ENCODE measurements around the gene ALDH3B2.
"Not testable (repeated sequence)": the region's sequence is repeated elsewhere in the genome, so short reads cannot be mapped to it uniquely, and the experiment has no call there.

ALDH3B2 gene

DNA sequence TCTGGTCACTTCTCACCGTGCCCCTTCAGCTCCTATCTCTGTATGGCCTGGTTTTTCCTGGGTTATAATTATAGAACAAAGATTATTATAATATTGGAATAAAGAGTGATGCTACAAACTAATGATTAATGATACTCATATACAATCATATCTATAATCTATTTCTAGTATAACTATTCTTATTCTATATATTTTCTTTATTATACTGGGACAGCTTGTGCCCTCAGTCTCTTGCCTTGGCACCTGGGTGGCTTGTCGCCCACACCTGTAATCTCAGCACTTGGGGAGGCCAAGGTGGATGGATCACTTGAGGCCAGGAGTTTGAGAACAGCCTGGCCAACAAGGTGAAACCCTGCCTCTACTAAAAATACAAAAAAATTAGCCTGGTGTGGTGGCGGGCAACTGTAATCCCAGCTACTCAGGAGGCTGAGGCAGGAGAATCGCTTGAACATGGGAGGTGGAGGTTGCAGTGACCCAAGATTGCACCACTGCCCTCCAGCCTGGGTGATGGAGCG, 14.7 kb downstream of the ALDH3B2 start:
- not testable (repeated sequence) for DNase-seq

GRCh38 chr11:67657300-67657699, 17.1 kb downstream of the ALDH3B2 start:
- no peak for DNase-seq

DNA sequence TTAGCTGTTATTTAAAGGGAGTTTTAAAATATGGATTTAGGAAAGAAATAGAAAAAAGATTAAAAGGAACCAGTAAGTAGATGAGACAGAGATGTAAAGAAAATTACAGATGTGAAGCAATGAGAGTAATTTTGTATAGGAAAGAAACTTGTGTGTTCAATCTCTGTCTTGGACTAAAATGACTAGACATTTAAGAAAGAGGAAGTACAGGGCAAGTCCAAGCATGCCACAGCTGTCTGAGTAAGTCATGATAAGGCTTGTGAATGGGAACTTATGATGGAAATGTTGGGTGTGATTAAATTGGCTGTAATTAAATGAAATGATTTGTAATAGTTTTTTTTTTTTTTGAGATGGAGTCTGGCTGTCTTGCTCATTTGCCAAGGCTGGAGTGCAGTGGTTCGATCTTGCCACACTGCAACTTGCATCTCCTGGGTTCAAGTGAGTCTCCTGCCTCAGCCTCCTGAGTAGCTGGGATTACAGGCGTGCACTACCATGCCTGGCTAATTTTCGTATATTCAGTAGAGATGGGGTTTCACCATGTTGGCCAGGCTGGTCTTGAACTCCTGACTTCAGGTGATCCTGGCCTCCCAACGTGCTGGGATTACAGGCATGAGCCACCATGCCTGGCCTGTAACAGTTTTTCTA, 18.0 kb downstream of the ALDH3B2 start:
- no peak for DNase-seq

DNA sequence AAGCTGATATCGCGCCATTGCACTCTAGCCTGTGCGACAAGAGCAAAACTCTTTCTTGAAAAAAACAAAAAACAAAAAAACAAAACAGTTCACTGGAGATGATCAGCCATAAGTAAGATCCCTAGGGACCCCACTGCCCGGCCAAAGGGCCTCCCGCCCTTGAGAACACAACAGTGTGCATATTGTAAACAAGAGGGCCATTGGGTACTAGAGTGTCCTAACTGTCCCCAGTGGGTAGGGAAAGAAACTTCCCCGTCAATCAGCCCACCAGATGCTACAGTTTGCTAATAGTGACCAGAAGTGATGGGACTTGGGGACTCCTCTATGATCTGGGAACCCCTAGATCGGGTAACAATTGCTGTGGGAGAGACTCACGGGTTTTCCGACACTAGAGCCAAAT, 20.2 kb downstream of the ALDH3B2 start:
- no peak for DNase-seq

DNA sequence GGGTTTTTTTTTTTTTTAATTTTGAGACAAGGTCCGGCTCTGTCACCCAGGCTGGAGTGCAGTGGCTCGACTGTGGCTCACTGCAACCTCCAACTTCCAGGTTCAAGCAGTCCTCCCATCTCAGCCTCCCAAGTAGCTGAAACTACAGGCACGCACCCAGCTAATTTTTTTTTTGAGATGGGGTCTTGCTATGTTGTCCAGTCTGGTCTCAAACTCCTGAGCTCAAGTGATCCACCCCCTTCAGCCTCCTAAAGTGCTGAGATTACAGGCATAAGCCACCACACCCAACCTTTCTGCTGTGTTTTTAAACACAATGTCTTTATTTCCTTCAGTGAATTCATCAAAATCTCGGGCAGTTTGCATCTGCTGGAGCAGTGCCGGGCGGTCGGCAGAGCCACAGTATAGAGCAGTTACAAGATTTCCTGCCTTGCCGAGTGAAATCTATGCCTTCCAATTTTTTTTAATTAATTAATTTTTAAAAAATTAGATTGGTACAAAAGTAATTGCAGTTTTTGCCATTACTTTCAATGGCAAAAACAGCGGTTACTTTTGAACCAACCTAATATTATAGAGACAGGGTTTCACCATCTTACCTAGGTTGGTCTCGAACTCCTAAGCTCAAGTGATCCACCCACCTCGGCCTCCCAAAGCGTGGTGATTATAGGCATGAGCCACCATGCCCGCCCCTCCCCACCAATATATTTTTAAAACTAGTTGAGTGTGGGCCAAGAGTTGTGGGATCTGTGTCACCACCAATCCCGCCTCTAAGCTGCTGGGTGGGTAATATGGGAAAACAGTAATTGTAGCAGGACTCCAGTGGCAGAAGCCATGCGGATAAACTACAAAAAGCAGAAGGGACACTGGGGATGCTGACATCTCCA, 21.2 kb downstream of the ALDH3B2 start:
- DNase-seq = no peak

DNA sequence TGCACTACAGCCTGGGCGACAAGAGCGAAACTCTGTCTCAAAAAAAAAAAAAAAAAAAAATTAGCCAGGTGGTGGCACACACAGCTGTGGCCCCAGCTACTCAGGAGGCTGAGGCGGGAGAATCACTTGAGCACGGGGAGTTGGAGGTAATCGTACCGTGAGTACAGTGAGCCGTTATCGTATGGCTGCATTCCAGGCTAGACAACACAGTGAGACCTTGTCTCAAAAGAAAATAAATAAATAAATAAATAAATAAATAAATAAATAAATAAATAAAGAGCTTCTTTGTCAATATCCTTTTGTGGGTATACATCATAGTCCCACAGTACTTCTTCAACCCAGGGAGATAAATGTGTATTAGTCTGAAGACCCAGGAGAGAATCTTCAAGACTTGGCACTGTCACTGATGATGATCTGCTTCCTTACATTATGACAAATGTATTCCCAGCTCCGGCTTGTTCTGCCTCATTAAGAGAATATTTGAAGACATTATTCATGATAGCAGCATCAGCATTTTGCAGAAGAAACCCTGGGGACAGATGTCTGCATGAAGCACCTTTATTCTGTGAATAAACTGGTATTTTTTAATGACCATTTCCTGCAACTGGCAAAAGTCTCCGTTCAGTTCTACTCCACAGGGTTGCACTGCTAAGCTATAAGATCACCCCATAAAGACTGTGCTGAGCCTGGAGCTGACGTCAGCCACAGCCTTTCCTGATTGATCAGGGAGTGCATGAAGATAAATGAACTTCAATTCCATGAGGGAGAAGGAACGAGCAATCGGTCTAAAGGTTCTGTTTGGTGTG, 22.2 kb downstream of the ALDH3B2 start:
- DNase-seq = no peak

DNA sequence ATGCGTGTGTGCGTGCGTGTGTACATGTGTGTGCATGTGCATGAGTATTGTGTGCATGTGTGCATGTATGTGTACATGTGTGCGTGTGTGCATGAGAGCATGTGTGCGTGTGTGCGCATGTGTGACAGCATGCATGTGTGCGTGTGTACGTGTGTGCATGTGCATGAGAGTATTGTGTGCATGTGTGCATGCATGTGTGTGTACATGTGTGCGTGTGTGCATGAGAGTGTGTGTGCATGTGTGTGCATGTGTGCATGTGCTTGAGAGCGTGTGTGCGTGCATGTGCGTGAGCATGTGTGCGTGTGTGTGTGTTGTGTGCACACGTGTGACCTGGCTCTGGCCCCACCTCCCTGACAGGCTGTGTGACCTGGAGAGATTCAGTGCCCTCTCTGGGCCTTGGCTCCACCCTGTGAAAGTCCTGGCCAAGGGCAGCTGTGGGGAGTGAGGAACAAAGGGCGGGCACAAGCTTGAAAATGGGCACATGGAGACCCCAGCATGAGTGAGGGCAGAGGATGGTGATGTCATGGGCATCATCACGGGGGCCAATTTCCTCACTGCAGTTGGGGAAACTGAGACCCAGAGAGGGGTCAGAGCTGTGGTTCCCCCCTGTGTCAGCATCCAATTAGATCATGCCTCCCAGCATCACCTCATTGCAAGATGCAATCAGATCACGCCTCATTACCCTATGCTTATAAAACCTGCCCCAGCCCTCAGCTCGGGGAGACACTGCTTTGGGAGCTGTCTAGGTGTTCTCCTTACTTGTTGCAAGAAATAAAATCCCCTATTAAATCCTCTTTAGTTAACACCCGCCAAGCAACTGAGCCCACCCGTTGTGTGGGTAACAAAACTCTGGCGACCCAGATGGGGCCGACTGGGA, 24.6 kb downstream of the ALDH3B2 start:
- DNase-seq = peak; percentile 47

DNA sequence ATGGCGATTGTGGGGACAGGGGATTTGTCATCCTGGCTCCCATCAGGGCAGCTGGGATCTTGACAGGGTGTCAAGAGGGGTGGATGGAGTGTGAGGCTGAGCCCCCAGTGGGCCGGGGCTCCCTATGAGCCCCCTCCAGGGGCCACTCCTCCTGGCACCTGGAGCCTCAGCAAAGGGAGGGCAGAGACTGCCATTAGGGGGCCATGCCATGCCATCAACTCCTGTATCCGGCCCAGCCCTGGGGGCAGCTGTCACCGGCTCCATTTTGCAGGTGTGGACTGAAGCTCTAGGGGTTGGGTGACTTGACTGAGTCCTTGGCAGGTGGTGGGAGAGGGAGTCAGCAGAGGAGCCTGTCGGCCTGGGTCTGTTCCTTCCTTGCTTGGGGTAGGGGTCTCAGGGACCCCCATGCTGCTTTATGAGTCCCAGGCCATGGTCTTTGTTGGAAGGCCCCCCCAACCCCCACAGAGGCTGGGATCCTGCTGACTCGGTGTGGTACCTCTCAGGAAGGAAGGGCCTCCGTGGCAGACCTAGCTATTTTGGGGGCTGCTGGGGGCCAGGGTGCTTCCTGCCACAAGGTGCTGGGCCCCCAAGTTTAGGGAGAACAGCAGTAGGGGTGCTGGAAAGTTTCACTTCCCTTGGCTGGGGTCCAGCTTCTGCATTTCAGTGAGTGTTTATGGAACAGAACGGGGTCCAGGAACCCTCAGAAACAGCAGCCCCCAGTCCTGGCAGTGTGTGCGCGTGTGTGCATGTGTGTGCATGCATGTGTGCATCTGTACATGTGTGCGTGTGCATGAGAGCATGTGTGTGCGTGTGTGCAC, 25.4 kb downstream of the ALDH3B2 start:
- no peak for DNase-seq

- DNase-seq = peak; percentile 36
Measured at GRCh38 chr11:67648140-67648795, 26.2 kb downstream of the ALDH3B2 start.

- no peak for DNase-seq
Measured at GRCh38 chr11:67647471-67647870, 27.0 kb downstream of the ALDH3B2 start.

- no peak for DNase-seq
Measured at GRCh38 chr11:67646535-67647336, 27.7 kb downstream of the ALDH3B2 start.

- DNase-seq = no peak
Measured at GRCh38 chr11:67645521-67646461, 28.6 kb downstream of the ALDH3B2 start.

GRCh38 chr11:67644472-67645418, 29.7 kb downstream of the ALDH3B2 start:
- DNase-seq = no peak

DNA sequence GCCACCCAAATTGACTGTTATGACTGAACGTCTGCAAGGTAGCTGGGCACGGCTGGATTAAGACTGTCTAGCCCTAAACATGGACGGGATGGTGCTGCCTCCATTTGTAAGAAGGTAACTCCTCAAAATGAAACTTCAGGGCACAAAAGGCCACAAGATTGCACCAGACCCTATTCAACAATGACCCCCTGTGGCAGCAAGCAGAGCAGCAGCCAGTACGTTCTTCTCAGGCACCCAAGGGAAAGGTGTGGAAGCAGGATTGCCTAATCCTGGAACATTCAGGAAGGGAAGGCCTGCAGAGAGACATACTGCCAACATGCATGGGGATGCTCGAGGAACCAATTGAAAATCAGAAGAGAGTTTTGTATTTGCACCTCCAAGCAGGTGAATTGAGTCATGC, 30.4 kb downstream of the ALDH3B2 start:
- DNase-seq = peak; percentile 22

GRCh38 chr11:67642173-67643120, 32.0 kb downstream of the ALDH3B2 start:
- DNase-seq = no peak
